Hepatocyte (in vitro differentiated cells): ENCODE measurements around the gene USP49.

Experiments used
- CTCF ChIP-seq: fragments of 200-600 bp; sonication (generic); IDR thresholded peaks from 2 replicates; pipeline ENCODE4 v1.5.1; 2016; ENCODE audit warnings: antibody characterized with exemption, mild to moderate bottlenecking; ENCODE audit not compliant: poor library complexity
- EZH2 ChIP-seq: fragments of 200-600 bp; sonication (generic); IDR thresholded peaks from 2 replicates; pipeline ENCODE4 v1.6.1; 2016; ENCODE audit warnings: antibody characterized with exemption, mild to moderate bottlenecking, borderline replicate concordance

GRCh38 chr6:41811095-41811494 is 84.1 kb downstream of the USP49 start:
- TF ChIP-seq CTCF, result no peak
- no peak for TF ChIP-seq EZH2
